Endothelial cell of umbilical vein (primary cell): ENCODE data around the gene TBX1. TPM values are rescaled to one million over a fixed set of nuclear protein-coding genes. Genes with fewer than 3 reads are reported as not detected.

ENCODE experiments used
- BruUV-seq: library from RNA; stranded (reverse); fragments of 400-500 nt; replicated peaks from 2 replicates; lab custom pipeline; 2021; lab: Mats Ljungman, UMichigan
- CTCF ChIA-PET: fragments of 300-600, 350-600 bp; sonication (Branson Sonifier 250); formaldehyde crosslinking; loops from one replicate; lab custom pipeline; 2021; ENCODE audit warnings: antibody characterized with exemption, inconsistent platforms; lab: Charles Lee
- POLR2A ChIA-PET: fragments of 300-600, 350-600 bp; sonication (Branson Sonifier 250); formaldehyde crosslinking; loops from one replicate; lab custom pipeline; 2021; ENCODE audit warnings: antibody characterized with exemption, inconsistent platforms; lab: Charles Lee
- DNase-seq: peaks from one replicate; pipeline ENCODE4 v3.0.0-alpha.2; 2011; ENCODE audit warnings: low read depth, low spot score
- FAIRE-seq: peaks from 2 replicates; lab custom pipeline; 2011; peaks lifted over from hg19 to GRCh38; lab: Jason Lieb, UNC
- H2AFZ ChIP-seq: 2 replicates; pipeline ENCODE4 v1.6.0; 2012; ENCODE audit warnings: low read depth, low read length, control low read depth, inconsistent platforms
- H3K27ac ChIP-seq: 2 replicates; pipeline ENCODE4 v1.5.1; 2011; ENCODE audit warnings: low read depth, mild to moderate bottlenecking, control low read depth, low read length, moderate library complexity; ENCODE audit not compliant: insufficient read depth
- H3K27me3 ChIP-seq, 2 experiments: 2 replicates each; pipeline versions ENCODE4 v1.6.0 to v1.6.1; 2011; ENCODE audit warnings: low read length in 2 of 2, mixed read lengths in 1 of 2; ENCODE audit not compliant: control insufficient read depth in 2 of 2, insufficient read depth in 2 of 2
- H3K36me3 ChIP-seq, 2 experiments: 2 replicates in 1 of 2; 3 replicates in 1 of 2; pipeline ENCODE4 v1.5.1; 2011; ENCODE audit warnings: low read length in 2 of 2, mild to moderate bottlenecking in 1 of 2, moderate library complexity in 1 of 2; ENCODE audit not compliant: control insufficient read depth in 2 of 2, insufficient read depth in 2 of 2; ENCODE audit errors: extremely low read depth in 1 of 2
- H3K4me1 ChIP-seq: 3 replicates; pipeline ENCODE4 v1.5.1; 2011; ENCODE audit warnings: mild to moderate bottlenecking, low read length; ENCODE audit not compliant: control insufficient read depth, insufficient read depth; ENCODE audit errors: extremely low read depth
- H3K4me2 ChIP-seq: 2 replicates; pipeline ENCODE4 v1.6.1; 2011; ENCODE audit warnings: low read length, control low read depth, mixed read lengths; ENCODE audit not compliant: insufficient read depth
- H3K4me3 ChIP-seq, 3 experiments: fragments of 200-600 bp in 1 of 3; sonication (generic), shearing (Covaris generic) in 1 of 3; replicated peaks in 1 of 3; 2 replicates each; pipeline ENCODE4 v1.5.1; 2011 to 2016; ENCODE audit warnings: control low read depth in 3 of 3, low read length in 3 of 3, mild to moderate bottlenecking in 2 of 3, inconsistent platforms in 1 of 3, low read depth in 1 of 3, moderate library complexity in 1 of 3; ENCODE audit not compliant: insufficient read depth in 1 of 3
- H3K79me2 ChIP-seq: 2 replicates; pipeline ENCODE4 v1.6.0; 2012; ENCODE audit warnings: low read length, inconsistent platforms; ENCODE audit not compliant: control insufficient read depth, insufficient read depth
- H3K9ac ChIP-seq: replicated peaks from 2 replicates; pipeline ENCODE3; 2011; ENCODE audit warnings: low read length, control low read depth; ENCODE audit not compliant: insufficient read depth; ENCODE audit errors: extremely low read depth
- H3K9me1 ChIP-seq: replicated peaks from 3 replicates; pipeline ENCODE4 v1.6.0; 2011; ENCODE audit warnings: mild to moderate bottlenecking, low read length; ENCODE audit not compliant: control insufficient read depth, insufficient read depth; ENCODE audit errors: extremely low read depth
- H3K9me3 ChIP-seq: replicated peaks from 2 replicates; pipeline ENCODE4 v1.5.1; 2012; ENCODE audit warnings: low read length, inconsistent platforms; ENCODE audit not compliant: control insufficient read depth, insufficient read depth
- H4K20me1 ChIP-seq: replicated peaks from 2 replicates; pipeline ENCODE3; 2011; ENCODE audit warnings: mild to moderate bottlenecking, low read length; ENCODE audit not compliant: control insufficient read depth, insufficient read depth; ENCODE audit errors: extremely low read depth
- EZH2 ChIP-seq: IDR thresholded peaks from 2 replicates; pipeline ENCODE4 v1.6.1; 2012; ENCODE audit warnings: borderline replicate concordance, low read depth, mild to moderate bottlenecking, moderate library complexity, low read length, inconsistent platforms; ENCODE audit not compliant: severe bottlenecking
- FOS ChIP-seq: IDR thresholded peaks from 2 replicates; pipeline ENCODE4 v1.6.1; 2011; ENCODE audit warnings: mild to moderate bottlenecking, low read length, moderate library complexity, borderline replicate concordance; ENCODE audit not compliant: insufficient read depth
- MAX ChIP-seq: IDR thresholded peaks from 2 replicates; pipeline ENCODE4 v1.6.1; 2011; ENCODE audit not compliant: insufficient read depth, insufficient read length
- POLR2A ChIP-seq: IDR thresholded peaks from 2 replicates; pipeline ENCODE4 v1.6.1; 2012; ENCODE audit warnings: low read depth, mild to moderate bottlenecking, control low read depth, low read length
- dilution Hi-C: fragments of 300-500 bp; cut with MboI; formaldehyde crosslinking; loops from one replicate; pipeline ENCODE4 v1.15.0; 2019; ENCODE audit warnings: low sequenced_read_pairs; ENCODE audit not compliant: extremely low pct_ligation_motif_present
- intact Hi-C: fragments of 100-400 bp; cut with micrococcal nuclease; formaldehyde crosslinking; loops from one replicate; pipeline ENCODE4 v1.10.0; 2022
- polyA plus RNA-seq, 4 experiments: library from polyadenylated mRNA; depleted of rRNA in 3 of 4; stranded (reverse) in 3 of 4; unstranded in 1 of 4; fragments of >200 nt; gene quantifications; 2 replicates each; pipeline versions ENCODE4 v1.2.1 to v1.2.3, GENCODE V29; 2011 to 2012; ENCODE audit warnings: missing spikeins in 1 of 4
- total RNA-seq: library from RNA; stranded (reverse); gene quantifications from 2 replicates; pipeline ENCODE4 v1.2.3, GENCODE V29; 2021

Gene TBX1
- total and polyA plus RNA-seq, 2 donors (not counting 3 experiments of a cell fraction or from before 2014, with no cell fraction given) = 11.0 to 30.2 TPM

DNA sequence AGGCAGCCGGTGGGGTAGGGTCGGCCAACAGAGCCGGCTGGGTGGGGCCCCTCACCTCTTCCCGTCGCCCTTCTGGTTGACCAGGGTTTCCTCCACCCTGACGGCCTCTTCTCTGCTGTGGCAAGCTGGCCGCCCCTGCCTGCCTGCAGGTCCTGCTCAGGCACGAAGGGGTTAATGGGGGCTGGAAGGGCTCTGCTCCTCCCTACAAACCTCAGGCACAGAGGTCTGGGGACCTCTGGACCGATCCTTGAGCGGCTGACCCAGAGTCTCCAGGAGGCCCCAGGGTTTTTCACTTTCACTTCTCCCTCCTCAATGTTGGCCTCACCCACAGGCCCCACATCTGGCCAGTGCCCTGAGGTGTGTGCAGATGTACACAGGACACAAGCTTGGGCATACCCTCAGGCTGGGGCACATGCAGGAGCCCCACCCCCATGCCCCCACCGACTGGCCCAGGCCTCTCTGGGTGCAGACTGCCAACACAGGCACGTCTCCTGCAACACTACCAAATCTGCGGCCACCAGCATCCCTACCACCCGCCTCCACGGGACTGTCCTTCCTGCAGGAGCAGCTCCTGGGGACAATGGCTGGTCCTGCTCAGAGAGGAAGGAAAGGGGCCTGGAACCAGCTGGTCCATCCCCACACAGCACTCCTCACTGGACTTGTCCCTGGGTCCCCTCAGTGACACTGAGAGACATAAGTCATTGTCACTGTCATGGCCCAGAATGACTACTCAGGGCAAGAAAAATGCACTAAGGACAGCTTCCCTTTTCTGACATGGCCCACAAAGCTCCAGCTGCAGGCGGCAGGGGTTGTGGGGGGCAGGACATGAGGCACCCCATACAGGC, 3.2 kb upstream of the TBX1 start:
- Histone ChIP-seq H3K79me2 (peaks cover 12% of the 10 kb centered on the region), H3K9me1 (no peaks in the 10 kb centered on the region), H2AFZ (no peak overlapping the region), H3K27me3 (peaks cover 34 to 62% of the 10 kb centered on the region in 2 experiments), H4K20me1 (no peaks in the 10 kb centered on the region), H3K9me3 (no peaks in the 10 kb centered on the region), H3K9ac (no peak overlapping the region), H3K4me2 (no peak overlapping the region), H3K27ac (no peak overlapping the region), H3K4me1 (peaks cover 9% of the 10 kb centered on the region), H3K36me3 (no peaks in the 10 kb centered on the region), H3K4me3 (no peak overlapping the region)
- TF ChIP-seq FOS (no peak), POLR2A (no peak), EZH2 (no peak), MAX (no peak)
- no TSS peak for BruUV-seq
- FAIRE-seq (no peak), DNase-seq (no peak)
- intact Hi-C loops (loop anchor here (5.0 kb wide), 1 partner anchor 95 kb away; the partner anchor contains the start of genes GNB1L and RTL10), dilution Hi-C loops (no loop called here)
- ChIA-PET CTCF (interaction anchor here (1.0 to 5.6 kb wide), 12 partner anchors 11 to 190 kb away, joined by 3 to 73 read pairs (median 6); no protein-coding TSS in a partner anchor), POLR2A (no interaction called here)
